Measurements from ENCODE around the gene PRKACG. TPM values are rescaled to one million over a fixed set of nuclear protein-coding genes. Genes with fewer than 3 reads are reported as not detected.

Gene PRKACG
- total RNA-seq, 1 experiment from 2014 or later: not detected

GRCh38 chr9:69030851-69031645 is 17.1 kb upstream of the PRKACG start:
- DNase-seq (ENCODE audit: low read depth, low spot score): no peak
- in situ Hi-C loops (cut with HindIII; ENCODE audit: low pct_unique_long_range_greater_than_20kb, low sequenced_read_pairs): no loop called here

DNA sequence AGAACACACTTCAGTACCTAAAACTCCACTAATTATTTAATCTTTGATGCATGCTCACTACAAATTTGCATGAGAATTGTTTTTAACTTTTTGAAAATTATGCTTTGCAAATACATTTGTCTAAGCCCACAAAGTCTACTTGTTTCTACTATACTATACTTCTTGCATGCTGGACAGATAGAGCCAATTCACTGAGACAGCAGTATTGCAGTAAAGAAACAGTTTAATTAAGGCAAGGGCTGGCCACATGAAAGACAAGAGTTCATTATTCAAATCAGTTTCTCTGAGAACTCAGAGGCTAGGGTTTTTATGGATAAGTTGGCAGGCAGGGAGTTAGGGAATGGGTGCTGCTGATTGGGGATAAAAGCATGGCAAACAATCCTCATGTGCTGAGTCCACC is 15.6 kb upstream of the PRKACG start:
- in situ Hi-C loops (cut with HindIII; ENCODE audit: low pct_unique_long_range_greater_than_20kb, low sequenced_read_pairs): no loop called here
- no peak for DNase-seq (ENCODE audit: low read depth, low spot score)

DNA sequence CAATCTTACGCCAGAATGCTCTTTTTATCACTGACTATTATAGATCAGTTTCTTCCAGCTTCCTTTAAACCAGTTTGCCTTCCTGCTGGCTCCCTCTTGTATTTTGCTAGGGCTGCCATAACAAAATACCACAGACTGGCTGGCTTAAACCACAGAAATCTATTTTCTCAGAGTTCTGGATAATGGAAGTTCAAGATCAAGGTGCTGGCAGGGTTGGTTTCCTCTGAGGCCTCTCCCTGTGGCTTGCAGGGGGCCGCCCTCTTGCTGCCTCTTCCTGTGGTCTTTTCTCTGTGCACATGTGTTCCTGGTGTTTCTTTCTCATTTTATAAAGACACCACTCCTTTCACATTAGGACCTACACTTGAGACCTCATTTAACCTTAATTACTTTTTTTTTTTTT is 14.8 kb upstream of the PRKACG start:
- in situ Hi-C loops (cut with HindIII; ENCODE audit: low pct_unique_long_range_greater_than_20kb, low sequenced_read_pairs): no loop called here
- no peak for DNase-seq (ENCODE audit: low read depth, low spot score)

DNA sequence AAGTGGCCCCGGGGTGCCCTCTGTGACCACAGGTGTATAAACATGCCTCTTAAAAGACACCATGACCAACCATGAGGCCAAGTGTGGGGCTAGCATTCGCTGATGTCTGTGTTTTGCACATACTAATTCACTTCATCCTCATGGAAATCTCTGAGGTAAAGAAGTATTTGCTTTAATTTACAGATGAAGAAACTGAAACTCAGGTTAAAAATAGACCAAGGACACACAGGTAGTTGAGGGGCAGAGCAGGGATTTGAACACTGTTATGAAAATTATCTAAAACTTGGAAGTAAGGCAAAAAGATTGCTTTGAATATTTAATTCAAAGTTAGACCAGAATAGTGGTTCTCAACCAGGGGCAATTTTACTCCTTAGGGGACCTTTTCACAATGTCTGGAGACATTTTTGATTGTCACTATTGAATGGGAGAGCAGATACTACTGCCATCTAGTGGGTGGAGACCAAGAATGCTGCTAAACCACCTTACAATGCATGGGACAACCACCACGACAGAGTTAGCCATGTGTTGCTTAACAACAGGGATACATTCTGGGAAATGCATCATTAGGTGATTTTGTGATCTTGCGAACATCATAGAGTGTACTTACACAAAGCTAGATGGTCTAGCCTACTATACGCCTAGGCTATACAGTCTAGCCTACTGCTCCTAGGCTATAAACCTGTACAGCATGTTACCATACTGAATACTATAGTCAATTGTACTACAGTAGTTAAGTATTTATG is 13.6 kb upstream of the PRKACG start:
- in situ Hi-C loops (cut with HindIII; ENCODE audit: low pct_unique_long_range_greater_than_20kb, low sequenced_read_pairs): no loop called here
- DNase-seq (ENCODE audit: low read depth, low spot score): peak; percentile 80

- DNase-seq (ENCODE audit: low read depth, low spot score): no peak
- in situ Hi-C loops (cut with HindIII; ENCODE audit: low pct_unique_long_range_greater_than_20kb, low sequenced_read_pairs): no loop called here
Measured at GRCh38 chr9:69023650-69024049, 9.7 kb upstream of the PRKACG start.

GRCh38 chr9:69020301-69021145 is 6.6 kb upstream of the PRKACG start:
- no peak for DNase-seq (ENCODE audit: low read depth, low spot score)
- in situ Hi-C loops (cut with HindIII; ENCODE audit: low pct_unique_long_range_greater_than_20kb, low sequenced_read_pairs): no loop called here

- DNase-seq (ENCODE audit: low read depth, low spot score): no peak
- in situ Hi-C loops (cut with HindIII; ENCODE audit: low pct_unique_long_range_greater_than_20kb, low sequenced_read_pairs): no loop called here
Measured at GRCh38 chr9:69019808-69020207, 5.9 kb upstream of the PRKACG start.

- in situ Hi-C loops (cut with HindIII; ENCODE audit: low pct_unique_long_range_greater_than_20kb, low sequenced_read_pairs): no loop called here
- peak; percentile 22 for DNase-seq (ENCODE audit: low read depth, low spot score)
Measured at GRCh38 chr9:69018737-69019136, 4.8 kb upstream of the PRKACG start.

- in situ Hi-C loops (cut with HindIII; ENCODE audit: low pct_unique_long_range_greater_than_20kb, low sequenced_read_pairs): no loop called here
- DNase-seq (ENCODE audit: low read depth, low spot score): no peak
Measured at GRCh38 chr9:69016191-69017096, 2.5 kb upstream of the PRKACG start.

GRCh38 chr9:69013382-69013727 is 558 bp downstream of the PRKACG start:
- in situ Hi-C loops (cut with HindIII; ENCODE audit: low pct_unique_long_range_greater_than_20kb, low sequenced_read_pairs): no loop called here

DNA sequence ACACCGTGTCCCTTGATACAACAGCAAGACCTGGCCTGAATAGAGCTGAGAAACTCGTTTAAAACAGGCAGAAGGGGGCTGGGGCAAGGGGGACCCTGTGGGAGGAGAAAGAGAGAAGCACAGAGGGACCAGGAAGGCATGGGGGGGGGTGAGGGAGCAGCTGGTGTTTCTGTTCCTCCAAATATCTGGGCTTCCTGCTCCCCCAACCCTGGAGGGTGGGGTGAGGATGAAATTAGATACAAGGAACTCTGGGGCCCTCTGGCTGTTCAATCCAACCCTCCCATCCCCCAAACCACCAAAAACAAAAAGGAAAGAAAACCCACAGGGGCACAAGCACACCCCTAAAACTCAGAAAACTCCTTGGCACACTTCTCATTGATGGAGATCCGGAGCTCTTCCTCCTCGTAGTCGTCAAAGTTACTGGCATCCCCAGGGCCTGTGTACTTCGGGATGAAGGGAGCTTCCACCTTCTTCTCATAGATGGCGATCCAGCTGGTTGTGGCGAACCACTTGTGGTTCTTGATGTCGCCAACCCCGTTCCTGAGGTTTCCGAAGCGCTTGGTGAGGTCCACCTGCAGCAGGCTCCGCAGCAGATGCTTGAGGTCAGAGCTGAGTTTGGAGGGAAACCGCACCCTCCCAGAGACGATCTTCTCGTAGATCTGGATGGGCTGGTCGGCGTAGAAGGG is 1.1 kb downstream of the PRKACG start:
- in situ Hi-C loops (cut with HindIII; ENCODE audit: low pct_unique_long_range_greater_than_20kb, low sequenced_read_pairs): no loop called here
- DNase-seq (ENCODE audit: low read depth, low spot score): no peak

More at GRCh38 chr9:69013382-69013727, 558 bp downstream of the PRKACG start:
- DNase-seq (ENCODE audit: low read depth, low spot score): no peak

DNA sequence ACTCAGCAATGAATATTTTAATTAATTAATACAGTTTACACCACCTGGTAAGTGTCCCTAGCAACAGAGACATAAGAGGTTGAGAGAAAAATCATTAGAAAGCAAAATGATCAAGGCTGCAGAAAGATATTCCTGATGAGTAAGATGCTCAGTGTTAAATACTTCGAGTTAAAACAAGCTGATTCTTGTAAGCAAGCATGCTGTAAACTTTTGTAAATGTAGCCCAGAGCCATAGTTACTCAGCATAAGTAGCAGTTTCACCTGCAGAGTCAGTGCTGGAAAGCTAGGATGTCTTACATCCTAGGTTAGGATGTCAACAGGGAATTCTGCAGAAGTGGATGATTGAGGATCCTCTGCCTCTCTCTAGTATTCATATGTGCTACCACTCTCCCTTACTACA is 4.2 kb downstream of the PRKACG start:
- in situ Hi-C loops (cut with HindIII; ENCODE audit: low pct_unique_long_range_greater_than_20kb, low sequenced_read_pairs): no loop called here
- DNase-seq (ENCODE audit: low read depth, low spot score): no peak

DNA sequence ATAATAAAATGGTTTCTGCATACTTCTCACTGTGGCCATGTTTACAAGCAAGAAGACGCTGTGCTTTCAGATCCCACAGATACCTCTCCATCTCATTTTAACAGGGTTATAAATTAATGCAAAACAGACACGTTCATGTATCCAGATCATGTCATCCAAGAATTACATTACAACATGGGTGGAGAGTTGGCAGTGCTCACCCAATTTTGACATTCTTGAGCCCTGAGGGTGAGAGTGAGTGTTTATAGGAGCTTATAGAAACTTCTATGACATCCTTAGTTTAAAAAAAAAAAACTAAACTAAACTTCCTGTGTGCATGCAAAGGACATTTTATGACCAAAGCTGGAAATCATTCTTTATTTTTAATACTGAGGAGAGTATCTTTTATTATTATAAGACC is 9.1 kb downstream of the PRKACG start:
- in situ Hi-C loops (cut with HindIII; ENCODE audit: low pct_unique_long_range_greater_than_20kb, low sequenced_read_pairs): no loop called here
- no peak for DNase-seq (ENCODE audit: low read depth, low spot score)

GRCh38 chr9:69003051-69003450 is 10.9 kb downstream of the PRKACG start:
- in situ Hi-C loops (cut with HindIII; ENCODE audit: low pct_unique_long_range_greater_than_20kb, low sequenced_read_pairs): no loop called here

GRCh38 chr9:69001921-69002320 is 12.0 kb downstream of the PRKACG start:
- no peak for DNase-seq (ENCODE audit: low read depth, low spot score)
- in situ Hi-C loops (cut with HindIII; ENCODE audit: low pct_unique_long_range_greater_than_20kb, low sequenced_read_pairs): no loop called here

More at GRCh38 chr9:69003051-69003450, 10.9 kb downstream of the PRKACG start:
- no peak for DNase-seq (ENCODE audit: low read depth, low spot score)

GRCh38 chr9:68999393-69000105 is 14.4 kb downstream of the PRKACG start:
- in situ Hi-C loops (cut with HindIII; ENCODE audit: low pct_unique_long_range_greater_than_20kb, low sequenced_read_pairs): no loop called here
- peak; percentile 91 for DNase-seq (ENCODE audit: low read depth, low spot score)
